Endothelial cell of umbilical vein (primary cell): ENCODE data around the gene TNS1. TPM values are rescaled to one million over a fixed set of nuclear protein-coding genes. Genes with fewer than 3 reads are reported as not detected.

Experiments used
- BruUV-seq: library from RNA; stranded (reverse); fragments of 400-500 nt; replicated peaks from 2 replicates; lab custom pipeline; 2021; lab: Mats Ljungman, UMichigan
- CTCF ChIA-PET: fragments of 300-600, 350-600 bp; sonication (Branson Sonifier 250); formaldehyde crosslinking; loops from one replicate; lab custom pipeline; 2021; ENCODE audit warnings: antibody characterized with exemption, inconsistent platforms; lab: Charles Lee
- POLR2A ChIA-PET: fragments of 300-600, 350-600 bp; sonication (Branson Sonifier 250); formaldehyde crosslinking; loops from one replicate; lab custom pipeline; 2021; ENCODE audit warnings: antibody characterized with exemption, inconsistent platforms; lab: Charles Lee
- DNase-seq: peaks from one replicate; pipeline ENCODE4 v3.0.0-alpha.2; 2011; ENCODE audit warnings: low read depth, low spot score
- FAIRE-seq: peaks from 2 replicates; lab custom pipeline; 2011; peaks lifted over from hg19 to GRCh38; lab: Jason Lieb, UNC
- H2AFZ ChIP-seq: 2 replicates; pipeline ENCODE4 v1.6.0; 2012; ENCODE audit warnings: low read depth, low read length, control low read depth, inconsistent platforms
- H3K27ac ChIP-seq: 2 replicates; pipeline ENCODE4 v1.5.1; 2011; ENCODE audit warnings: low read depth, mild to moderate bottlenecking, control low read depth, low read length, moderate library complexity; ENCODE audit not compliant: insufficient read depth
- H3K27me3 ChIP-seq, 2 experiments: 2 replicates each; pipeline versions ENCODE4 v1.6.0 to v1.6.1; 2011; ENCODE audit warnings: low read length in 2 of 2, mixed read lengths in 1 of 2; ENCODE audit not compliant: control insufficient read depth in 2 of 2, insufficient read depth in 2 of 2
- H3K36me3 ChIP-seq, 2 experiments: 2 replicates in 1 of 2; 3 replicates in 1 of 2; pipeline ENCODE4 v1.5.1; 2011; ENCODE audit warnings: low read length in 2 of 2, mild to moderate bottlenecking in 1 of 2, moderate library complexity in 1 of 2; ENCODE audit not compliant: control insufficient read depth in 2 of 2, insufficient read depth in 2 of 2; ENCODE audit errors: extremely low read depth in 1 of 2
- H3K4me1 ChIP-seq: 3 replicates; pipeline ENCODE4 v1.5.1; 2011; ENCODE audit warnings: mild to moderate bottlenecking, low read length; ENCODE audit not compliant: control insufficient read depth, insufficient read depth; ENCODE audit errors: extremely low read depth
- H3K4me2 ChIP-seq: 2 replicates; pipeline ENCODE4 v1.6.1; 2011; ENCODE audit warnings: low read length, control low read depth, mixed read lengths; ENCODE audit not compliant: insufficient read depth
- H3K4me3 ChIP-seq, 3 experiments: fragments of 200-600 bp in 1 of 3; sonication (generic), shearing (Covaris generic) in 1 of 3; replicated peaks in 1 of 3; 2 replicates each; pipeline ENCODE4 v1.5.1; 2011 to 2016; ENCODE audit warnings: control low read depth in 3 of 3, low read length in 3 of 3, mild to moderate bottlenecking in 2 of 3, inconsistent platforms in 1 of 3, low read depth in 1 of 3, moderate library complexity in 1 of 3; ENCODE audit not compliant: insufficient read depth in 1 of 3
- H3K79me2 ChIP-seq: 2 replicates; pipeline ENCODE4 v1.6.0; 2012; ENCODE audit warnings: low read length, inconsistent platforms; ENCODE audit not compliant: control insufficient read depth, insufficient read depth
- H3K9ac ChIP-seq: replicated peaks from 2 replicates; pipeline ENCODE3; 2011; ENCODE audit warnings: low read length, control low read depth; ENCODE audit not compliant: insufficient read depth; ENCODE audit errors: extremely low read depth
- H3K9me1 ChIP-seq: replicated peaks from 3 replicates; pipeline ENCODE4 v1.6.0; 2011; ENCODE audit warnings: mild to moderate bottlenecking, low read length; ENCODE audit not compliant: control insufficient read depth, insufficient read depth; ENCODE audit errors: extremely low read depth
- H3K9me3 ChIP-seq: replicated peaks from 2 replicates; pipeline ENCODE4 v1.5.1; 2012; ENCODE audit warnings: low read length, inconsistent platforms; ENCODE audit not compliant: control insufficient read depth, insufficient read depth
- H4K20me1 ChIP-seq: replicated peaks from 2 replicates; pipeline ENCODE3; 2011; ENCODE audit warnings: mild to moderate bottlenecking, low read length; ENCODE audit not compliant: control insufficient read depth, insufficient read depth; ENCODE audit errors: extremely low read depth
- CTCF ChIP-seq, 2 donors: IDR thresholded peaks; 1 replicate in 1 of 2; 2 replicates in 1 of 2; pipeline ENCODE4 v1.5.1; 2011; ENCODE audit warnings: low read length in 2 of 2, mild to moderate bottlenecking in 2 of 2, moderate library complexity in 2 of 2, control low read depth in 1 of 2, inconsistent platforms in 1 of 2, low read depth in 1 of 2; ENCODE audit not compliant: insufficient read depth in 1 of 2; ENCODE audit errors: extremely low read depth in 1 of 2
- EZH2 ChIP-seq: IDR thresholded peaks from 2 replicates; pipeline ENCODE4 v1.6.1; 2012; ENCODE audit warnings: borderline replicate concordance, low read depth, mild to moderate bottlenecking, moderate library complexity, low read length, inconsistent platforms; ENCODE audit not compliant: severe bottlenecking
- FOS ChIP-seq: IDR thresholded peaks from 2 replicates; pipeline ENCODE4 v1.6.1; 2011; ENCODE audit warnings: mild to moderate bottlenecking, low read length, moderate library complexity, borderline replicate concordance; ENCODE audit not compliant: insufficient read depth
- GATA2 ChIP-seq: IDR thresholded peaks from 2 replicates; pipeline ENCODE4 v1.7.0; 2011; ENCODE audit warnings: low read depth, mild to moderate bottlenecking, moderate library complexity, mixed read lengths, low read length; ENCODE audit not compliant: insufficient read length, insufficient read depth
- JUN ChIP-seq: IDR thresholded peaks from 2 replicates; pipeline ENCODE4 v1.6.1; 2011; ENCODE audit warnings: borderline replicate concordance, low read depth; ENCODE audit not compliant: insufficient read length, insufficient read depth
- MAX ChIP-seq: IDR thresholded peaks from 2 replicates; pipeline ENCODE4 v1.6.1; 2011; ENCODE audit not compliant: insufficient read depth, insufficient read length
- MYC ChIP-seq: IDR thresholded peaks from one replicate; pipeline ENCODE4 v1.6.1; 2011; ENCODE audit warnings: mild to moderate bottlenecking, low read depth, low read length
- POLR2A ChIP-seq: IDR thresholded peaks from 2 replicates; pipeline ENCODE4 v1.6.1; 2012; ENCODE audit warnings: low read depth, mild to moderate bottlenecking, control low read depth, low read length
- POLR2AphosphoS5 ChIP-seq: IDR thresholded peaks from 2 replicates; pipeline ENCODE4 v1.6.1; 2012; ENCODE audit warnings: low read depth, mild to moderate bottlenecking, control low read depth, low read length, moderate library complexity; ENCODE audit not compliant: insufficient read depth
- dilution Hi-C: fragments of 300-500 bp; cut with MboI; formaldehyde crosslinking; loops from one replicate; pipeline ENCODE4 v1.15.0; 2019; ENCODE audit warnings: low sequenced_read_pairs; ENCODE audit not compliant: extremely low pct_ligation_motif_present
- intact Hi-C: fragments of 100-400 bp; cut with micrococcal nuclease; formaldehyde crosslinking; loops from one replicate; pipeline ENCODE4 v1.10.0; 2022
- polyA plus RNA-seq, 4 experiments: library from polyadenylated mRNA; depleted of rRNA in 3 of 4; stranded (reverse) in 3 of 4; unstranded in 1 of 4; fragments of >200 nt; gene quantifications; 2 replicates each; pipeline versions ENCODE4 v1.2.1 to v1.2.3, GENCODE V29; 2011 to 2012; ENCODE audit warnings: missing spikeins in 1 of 4
- total RNA-seq: library from RNA; stranded (reverse); gene quantifications from 2 replicates; pipeline ENCODE4 v1.2.3, GENCODE V29; 2021

The TNS1 gene
- total and polyA plus RNA-seq, 2 donors (not counting 3 experiments of a cell fraction or from before 2014, with no cell fraction given): 11.0 to 52.1 TPM

GRCh38 chr2:217856159-217856558 is 146.6 kb downstream of the TNS1 start:
- intact Hi-C loops (no loop called here), dilution Hi-C loops (no loop called here)

More at GRCh38 chr2:217856159-217856558, 146.6 kb downstream of the TNS1 start:
- H2AFZ ChIP-seq: no peak overlapping the region
- ChIA-PET POLR2A (no interaction called here), CTCF (no interaction called here)
- FAIRE-seq (no peak), DNase-seq (no peak)
- TF ChIP-seq FOS (no peak), POLR2A (no peak), EZH2 (no peak), GATA2 (no peak), POLR2AphosphoS5 (no peak), CTCF (IDR thresholded peaks at IDR 0.05; ENCODE audit: extremely low read depth in 1 of 2, insufficient read depth in 1 of 2, low read depth in 1 of 2, low read length in 2 of 2) (no peak), MAX (no peak), MYC (no peak), JUN (no peak)
- H3K9me3 ChIP-seq: no peaks in the 10 kb centered on the region
- H3K27ac ChIP-seq: no peak overlapping the region
- BruUV-seq: no TSS peak
- H3K79me2 ChIP-seq: no peaks in the 10 kb centered on the region
- H3K36me3 ChIP-seq: no peaks in the 10 kb centered on the region
- H3K4me3 ChIP-seq: no peak overlapping the region
- no peaks in the 10 kb centered on the region for H3K27me3 ChIP-seq
- H3K4me1 ChIP-seq: peaks cover 2% of the 10 kb centered on the region
- H3K9me1 ChIP-seq: no peaks in the 10 kb centered on the region
- no peaks in the 10 kb centered on the region for H4K20me1 ChIP-seq
- no peak overlapping the region for H3K9ac ChIP-seq
- H3K4me2 ChIP-seq: no peak overlapping the region
